Measurements from ENCODE around the gene FOXO3. TPM values are rescaled to one million over a fixed set of nuclear protein-coding genes. Genes with fewer than 3 reads are reported as not detected.

FOXO3 gene
- total and polyA plus RNA-seq, 2 of the 8 experiments (the other 6 are each of a cell fraction or from before 2014, with no cell fraction given) = 13.1 to 19.3 TPM

DNA sequence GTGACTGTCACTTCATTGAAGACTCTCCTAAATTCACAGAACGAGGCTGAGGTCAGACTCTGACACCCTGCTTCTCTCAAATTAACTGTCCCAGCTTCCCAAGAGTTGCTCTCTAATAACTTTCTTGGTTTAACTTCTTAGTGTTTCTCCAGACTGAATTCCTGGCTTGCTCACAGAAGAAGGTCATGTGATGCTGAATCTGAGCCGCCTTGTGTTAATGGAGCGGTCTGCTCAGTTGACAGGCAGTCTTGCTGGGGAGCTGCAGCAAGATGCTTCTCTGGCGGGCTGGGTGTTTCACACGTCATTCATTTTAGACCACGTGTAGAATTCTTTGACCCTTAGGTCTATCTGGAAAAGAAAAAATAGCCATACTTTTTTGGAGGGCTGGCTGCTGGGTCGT lies 107.3 kb downstream of the FOXO3 start (continued):
- no peak for TF ChIP-seq CHD1 (IDR thresholded peaks at IDR 0.05; ENCODE audit: low read depth, low read length)
- TF ChIP-seq, protein P1, sequence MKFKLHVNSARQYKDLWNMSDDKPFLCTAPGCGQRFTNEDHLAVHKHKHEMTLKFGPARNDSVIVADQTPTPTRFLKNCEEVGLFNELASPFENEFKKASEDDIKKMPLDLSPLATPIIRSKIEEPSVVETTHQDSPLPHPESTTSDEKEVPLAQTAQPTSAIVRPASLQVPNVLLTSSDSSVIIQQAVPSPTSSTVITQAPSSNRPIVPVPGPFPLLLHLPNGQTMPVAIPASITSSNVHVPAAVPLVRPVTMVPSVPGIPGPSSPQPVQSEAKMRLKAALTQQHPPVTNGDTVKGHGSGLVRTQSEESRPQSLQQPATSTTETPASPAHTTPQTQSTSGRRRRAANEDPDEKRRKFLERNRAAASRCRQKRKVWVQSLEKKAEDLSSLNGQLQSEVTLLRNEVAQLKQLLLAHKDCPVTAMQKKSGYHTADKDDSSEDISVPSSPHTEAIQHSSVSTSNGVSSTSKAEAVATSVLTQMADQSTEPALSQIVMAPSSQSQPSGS (IDR thresholded peaks at IDR 0.05; ENCODE audit: low read length) = no peak
